Nephron progenitor cell (in vitro differentiated cells): ENCODE measurements around the gene PALM2AKAP2.
A peak's percentile ranks its signal among the peaks of the same experiment; 100 is the strongest.

ENCODE experiments used
- DNase-seq: peaks from one replicate; pipeline ENCODE4 v3.0.0; 2021
- H3K27ac Mint-ChIP-seq: 2 replicates; pipeline ENCODE4 v1.8.0; 2021; ENCODE audit warnings: mild to moderate bottlenecking, moderate library complexity, mixed read lengths
- H3K27me3 Mint-ChIP-seq: 2 replicates; pipeline ENCODE4 v1.8.0; 2021; ENCODE audit warnings: mild to moderate bottlenecking, low read depth, mixed read lengths; ENCODE audit not compliant: poor library complexity
- H3K36me3 Mint-ChIP-seq: 2 replicates; pipeline ENCODE4 v1.8.0; 2021; ENCODE audit warnings: low read depth, mixed read lengths
- H3K4me1 Mint-ChIP-seq: 2 replicates; pipeline ENCODE4 v1.8.0; 2021; ENCODE audit warnings: mixed read lengths
- H3K4me3 Mint-ChIP-seq: 2 replicates; pipeline ENCODE4 v1.8.0; 2021; ENCODE audit warnings: mild to moderate bottlenecking, moderate library complexity, mixed read lengths
- H3K9me3 Mint-ChIP-seq: 2 replicates; pipeline ENCODE4 v1.8.0; 2021; ENCODE audit warnings: mild to moderate bottlenecking, moderate library complexity, mixed read lengths
- TF ChIP-seq, protein P1 (sequence below): fragments of 200-600 bp; sonication (generic); IDR thresholded peaks from 2 replicates; pipeline ENCODE4 v1.5.0; 2021; ENCODE audit warnings: antibody characterized with exemption

The PALM2AKAP2 gene

DNA sequence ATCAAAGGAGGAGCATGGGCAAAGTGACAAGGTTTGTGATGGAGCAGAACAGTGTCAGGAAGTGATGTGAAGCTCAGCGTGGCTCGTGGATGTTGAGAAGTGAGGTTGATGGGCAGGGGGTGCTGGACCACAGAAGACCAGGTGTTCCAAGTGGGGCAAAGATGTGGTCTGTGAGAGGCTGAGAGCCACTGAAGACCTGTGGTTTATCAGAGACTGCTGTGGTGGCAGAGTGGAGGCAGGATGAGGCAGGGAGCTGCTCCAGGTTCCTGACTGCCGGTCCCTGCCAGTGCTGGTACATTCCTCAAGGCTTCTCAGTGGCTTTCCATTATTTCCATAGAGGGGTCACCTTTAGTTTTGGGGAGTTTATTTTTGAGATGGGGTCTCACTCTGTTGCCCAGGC lies 19.1 kb downstream of the PALM2AKAP2 start:
- no peak for DNase-seq
- no peaks in the 10 kb centered on the region for H3K9me3 Mint-ChIP-seq
- H3K36me3 Mint-ChIP-seq: peaks cover 6% of the 10 kb centered on the region
- H3K4me1 Mint-ChIP-seq: peaks cover 40% of the 10 kb centered on the region
- no peak overlapping the region for H3K4me3 Mint-ChIP-seq
- peak overlapping the region; percentile 88 for H3K27ac Mint-ChIP-seq
- TF ChIP-seq, protein P1, sequence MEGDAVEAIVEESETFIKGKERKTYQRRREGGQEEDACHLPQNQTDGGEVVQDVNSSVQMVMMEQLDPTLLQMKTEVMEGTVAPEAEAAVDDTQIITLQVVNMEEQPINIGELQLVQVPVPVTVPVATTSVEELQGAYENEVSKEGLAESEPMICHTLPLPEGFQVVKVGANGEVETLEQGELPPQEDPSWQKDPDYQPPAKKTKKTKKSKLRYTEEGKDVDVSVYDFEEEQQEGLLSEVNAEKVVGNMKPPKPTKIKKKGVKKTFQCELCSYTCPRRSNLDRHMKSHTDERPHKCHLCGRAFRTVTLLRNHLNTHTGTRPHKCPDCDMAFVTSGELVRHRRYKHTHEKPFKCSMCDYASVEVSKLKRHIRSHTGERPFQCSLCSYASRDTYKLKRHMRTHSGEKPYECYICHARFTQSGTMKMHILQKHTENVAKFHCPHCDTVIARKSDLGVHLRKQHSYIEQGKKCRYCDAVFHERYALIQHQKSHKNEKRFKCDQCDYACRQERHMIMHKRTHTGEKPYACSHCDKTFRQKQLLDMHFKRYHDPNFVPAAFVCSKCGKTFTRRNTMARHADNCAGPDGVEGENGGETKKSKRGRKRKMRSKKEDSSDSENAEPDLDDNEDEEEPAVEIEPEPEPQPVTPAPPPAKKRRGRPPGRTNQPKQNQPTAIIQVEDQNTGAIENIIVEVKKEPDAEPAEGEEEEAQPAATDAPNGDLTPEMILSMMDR: no peak
- peaks cover 5% of the 10 kb centered on the region for H3K27me3 Mint-ChIP-seq

DNA sequence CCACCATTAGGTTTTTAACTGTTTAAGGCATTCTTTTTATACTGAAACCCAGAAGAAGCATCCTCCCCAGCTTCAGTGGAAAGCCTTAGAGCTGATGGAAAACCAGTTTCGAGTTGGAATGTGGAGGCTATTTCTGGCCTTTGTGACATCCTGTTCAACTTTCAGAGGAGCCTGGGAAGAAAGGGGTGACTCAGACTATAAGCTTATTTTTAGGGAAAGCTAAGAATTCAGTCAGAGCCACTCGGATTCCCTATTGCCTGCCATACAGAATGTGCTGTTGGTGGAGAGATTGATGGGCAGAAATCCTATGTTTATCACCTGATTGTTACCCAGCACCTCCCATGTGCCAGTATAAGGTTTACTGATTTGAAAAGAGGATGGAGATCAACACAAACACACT lies 19.8 kb downstream of the PALM2AKAP2 start:
- Mint-ChIP-seq H3K4me3 (no peak overlapping the region), H3K9me3 (no peaks in the 10 kb centered on the region), H3K4me1 (peaks cover 40% of the 10 kb centered on the region), H3K36me3 (peaks cover 6% of the 10 kb centered on the region), H3K27me3 (peaks cover 5% of the 10 kb centered on the region), H3K27ac (peak overlapping the region; percentile 88)
- TF ChIP-seq, protein P1: no peak
- no peak for DNase-seq

DNA sequence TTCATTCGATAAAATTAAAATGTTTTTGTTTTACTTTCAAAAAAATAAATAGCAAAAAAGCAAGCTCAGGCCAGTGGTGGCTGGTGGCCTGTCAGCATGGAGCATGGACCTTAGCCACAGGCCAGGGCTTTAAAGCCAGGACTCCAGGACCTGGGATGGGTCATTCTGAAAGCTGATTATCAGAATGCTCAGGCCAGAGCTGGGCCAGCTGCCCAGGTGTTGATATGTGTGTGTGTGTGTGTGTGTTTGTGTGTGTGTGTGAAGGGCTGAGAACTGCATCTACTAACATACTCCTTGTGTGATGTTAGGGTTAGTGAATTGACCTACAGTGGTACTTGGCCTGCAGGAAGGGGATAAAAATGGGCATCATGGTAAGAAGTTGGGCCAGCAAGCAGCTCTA lies 21.5 kb downstream of the PALM2AKAP2 start:
- no peaks in the 10 kb centered on the region for H3K9me3 Mint-ChIP-seq
- peaks cover 8% of the 10 kb centered on the region for H3K36me3 Mint-ChIP-seq
- peaks cover 46% of the 10 kb centered on the region for H3K4me1 Mint-ChIP-seq
- H3K27me3 Mint-ChIP-seq: peaks cover 4% of the 10 kb centered on the region
- TF ChIP-seq, protein P1: no peak
- DNase-seq: no peak
- H3K27ac Mint-ChIP-seq: no peak overlapping the region
- H3K4me3 Mint-ChIP-seq: no peak overlapping the region

DNA sequence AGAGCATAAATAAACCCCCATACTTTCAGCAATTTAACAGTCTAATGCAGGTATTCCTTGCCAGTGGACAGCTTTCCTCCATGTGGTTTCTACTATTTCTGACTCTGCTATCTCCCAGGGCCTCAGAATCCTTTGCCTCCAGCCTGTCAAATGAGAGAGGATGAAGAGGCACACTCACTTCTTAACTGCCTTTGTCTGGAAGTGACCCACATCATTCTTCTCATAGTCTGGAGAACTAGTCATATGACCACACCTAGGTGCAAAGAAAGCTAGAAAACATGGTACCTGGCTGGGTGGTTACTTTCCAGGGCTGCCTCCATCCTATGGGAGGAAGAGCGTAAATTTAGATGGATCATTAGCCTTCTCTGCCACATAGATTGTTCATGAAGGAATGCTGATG lies 22.5 kb downstream of the PALM2AKAP2 start:
- peaks cover 46% of the 10 kb centered on the region for H3K4me1 Mint-ChIP-seq
- DNase-seq: no peak
- peak overlapping the region; percentile 50 for H3K27ac Mint-ChIP-seq
- TF ChIP-seq, protein P1: no peak
- no peaks in the 10 kb centered on the region for H3K27me3 Mint-ChIP-seq
- H3K4me3 Mint-ChIP-seq: no peak overlapping the region
- H3K36me3 Mint-ChIP-seq: peaks cover 18% of the 10 kb centered on the region
- H3K9me3 Mint-ChIP-seq: peaks cover 5% of the 10 kb centered on the region

DNA sequence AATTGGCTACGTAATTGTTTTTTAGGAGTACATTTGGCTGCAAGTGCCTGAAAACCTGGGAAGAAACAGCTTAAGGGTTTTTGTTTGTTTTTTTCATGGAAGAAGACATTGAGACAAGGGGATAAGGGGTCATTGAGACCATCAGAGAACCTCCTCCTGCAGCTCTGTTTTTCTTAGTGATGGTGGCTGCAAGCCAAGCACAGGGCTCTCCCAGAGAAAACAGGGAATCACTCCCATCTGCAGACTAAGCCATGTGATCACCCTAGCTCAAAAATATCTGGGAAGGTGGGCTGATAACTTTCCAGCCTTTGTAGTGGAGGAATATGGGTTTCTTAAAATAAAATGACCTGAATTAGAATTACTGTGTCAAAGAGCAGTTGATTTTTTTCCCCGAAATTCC lies 25.1 kb downstream of the PALM2AKAP2 start:
- no peaks in the 10 kb centered on the region for H3K27me3 Mint-ChIP-seq
- peaks cover 34% of the 10 kb centered on the region for H3K36me3 Mint-ChIP-seq
- H3K4me3 Mint-ChIP-seq: no peak overlapping the region
- H3K27ac Mint-ChIP-seq: no peak overlapping the region
- DNase-seq: no peak
- TF ChIP-seq, protein P1: no peak
- H3K4me1 Mint-ChIP-seq: peaks cover 35% of the 10 kb centered on the region
- peaks cover 13% of the 10 kb centered on the region for H3K9me3 Mint-ChIP-seq

DNA sequence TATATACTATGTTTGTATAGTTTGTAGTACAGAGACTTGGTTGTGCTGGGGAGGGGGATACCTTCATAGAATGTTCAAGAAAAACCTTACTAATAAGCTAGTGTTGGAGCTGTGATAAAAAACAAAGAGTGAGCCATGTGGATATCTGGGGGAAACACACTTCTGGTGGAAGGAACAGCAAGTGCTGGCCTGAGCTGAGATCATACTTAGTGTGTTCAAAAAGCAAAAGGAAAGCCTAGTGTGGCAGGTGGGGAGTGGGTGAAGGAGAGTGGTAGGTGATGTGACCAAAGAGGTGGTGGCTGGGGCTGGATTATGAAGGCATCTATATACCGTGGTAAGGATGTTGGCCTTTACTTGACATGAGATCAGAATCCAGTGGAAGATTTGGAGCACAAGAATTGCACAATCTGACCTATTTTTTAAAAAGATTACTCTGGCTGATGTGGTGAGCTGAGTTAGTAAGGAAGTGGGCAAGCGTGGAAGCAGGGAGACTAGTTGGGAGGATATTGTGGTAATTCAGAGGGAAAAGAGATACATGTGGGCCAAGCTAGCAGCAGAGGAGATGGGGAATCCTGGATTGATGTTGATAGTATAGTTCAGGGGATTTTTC lies 26.6 kb downstream of the PALM2AKAP2 start:
- H3K27me3 Mint-ChIP-seq: no peaks in the 10 kb centered on the region
- H3K4me1 Mint-ChIP-seq: peaks cover 35% of the 10 kb centered on the region
- H3K27ac Mint-ChIP-seq: peak overlapping the region; percentile 5
- peaks cover 13% of the 10 kb centered on the region for H3K9me3 Mint-ChIP-seq
- no peak for DNase-seq
- H3K4me3 Mint-ChIP-seq: no peak overlapping the region
- H3K36me3 Mint-ChIP-seq: peaks cover 47% of the 10 kb centered on the region
- TF ChIP-seq, protein P1: no peak
